DND-41 (cell line): Measurements from ENCODE around the gene AOC1.

Experiments
- ATAC-seq: fragments of 200-7000 bp; cut with Tn5 transposase; 3 replicates; pipeline ENCODE4 v1.9.1; 2021; ENCODE audit warnings: low read depth; ENCODE audit not compliant: insufficient read depth
- DNase-seq: peaks from one replicate; pipeline ENCODE4 v3.0.0-alpha.2; 2020
- H2AFZ ChIP-seq: 2 replicates; pipeline ENCODE4 v1.6.0; 2012; ENCODE audit warnings: low read depth, low read length
- H3K27ac ChIP-seq: 2 replicates; pipeline ENCODE4 v1.5.1; 2012; ENCODE audit warnings: low read length, inconsistent platforms
- H3K27me3 ChIP-seq: fragments of 200-600 bp; sonication (generic); 2 replicates; pipeline ENCODE4 v1.6.0; 2012; ENCODE audit warnings: low read length, mild to moderate bottlenecking, inconsistent platforms; ENCODE audit not compliant: insufficient read depth, poor library complexity
- H3K36me3 ChIP-seq: 2 replicates; pipeline ENCODE4 v1.5.1; 2012; ENCODE audit warnings: low read length, inconsistent platforms; ENCODE audit not compliant: insufficient read depth
- H3K4me1 ChIP-seq: 2 replicates; pipeline ENCODE4 v1.5.1; 2012; ENCODE audit warnings: mild to moderate bottlenecking, low read length; ENCODE audit not compliant: insufficient read depth
- H3K4me2 ChIP-seq: 2 replicates; pipeline ENCODE4 v1.6.0; 2012; ENCODE audit warnings: mild to moderate bottlenecking, moderate library complexity, low read length, inconsistent platforms; ENCODE audit not compliant: insufficient read depth
- H3K4me3 ChIP-seq, 2 experiments: fragments of 200-600 bp in 1 of 2; shearing (Covaris generic) in 1 of 2; 2 replicates each; pipeline ENCODE4 v1.5.1; 2012 to 2016; ENCODE audit warnings: inconsistent platforms in 2 of 2, low read length in 2 of 2, mild to moderate bottlenecking in 2 of 2, low read depth in 1 of 2, moderate library complexity in 1 of 2
- H3K79me2 ChIP-seq: 2 replicates; pipeline ENCODE4 v1.6.0; 2012; ENCODE audit warnings: low read length, inconsistent platforms; ENCODE audit not compliant: insufficient read depth
- H3K9ac ChIP-seq: 2 replicates; pipeline ENCODE4 v1.6.0; 2012; ENCODE audit warnings: low read depth, mild to moderate bottlenecking, inconsistent platforms, low read length, moderate library complexity
- H3K9me3 ChIP-seq: 2 replicates; pipeline ENCODE4 v1.5.1; 2012; ENCODE audit warnings: low read length, moderate library complexity, mild to moderate bottlenecking, inconsistent platforms; ENCODE audit not compliant: insufficient read depth, severe bottlenecking
- H4K20me1 ChIP-seq: 2 replicates; pipeline ENCODE4 v1.6.0; 2012; ENCODE audit warnings: low read length; ENCODE audit not compliant: insufficient read depth
- CTCF ChIP-seq: IDR thresholded peaks from 2 replicates; pipeline ENCODE4 v1.5.1; 2012; ENCODE audit warnings: borderline replicate concordance, low read length, moderate library complexity, mild to moderate bottlenecking; ENCODE audit not compliant: poor library complexity, severe bottlenecking; ENCODE audit errors: extremely low read depth
- EZH2 ChIP-seq: IDR thresholded peaks from 3 replicates; pipeline ENCODE4 v1.6.1; 2012; ENCODE audit warnings: borderline replicate concordance, low read depth, mild to moderate bottlenecking, moderate library complexity, low read length, inconsistent platforms; ENCODE audit not compliant: severe bottlenecking

The AOC1 gene

DNA sequence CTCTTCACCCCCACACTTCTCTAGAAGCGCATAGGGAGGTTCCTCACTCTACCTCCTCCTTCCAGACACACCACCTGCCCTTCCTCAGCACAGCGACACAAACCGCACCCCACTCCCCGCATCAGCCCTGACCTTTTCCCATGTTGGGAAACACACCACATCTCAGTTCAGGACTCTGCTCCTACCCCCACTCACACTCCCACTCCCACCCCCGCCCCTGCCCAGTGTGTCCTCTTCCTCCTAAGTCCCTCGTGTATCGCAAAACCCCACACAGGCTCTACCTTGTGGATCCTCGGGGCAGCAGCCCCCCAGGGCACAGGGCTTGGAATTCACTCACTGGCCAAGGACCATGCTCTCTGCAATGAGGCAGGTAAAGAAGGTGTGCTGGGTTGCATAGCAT is 4.2 kb upstream of the AOC1 start:
- ATAC-seq (no peak), DNase-seq (no peak)
- Histone ChIP-seq H3K27ac (no peak overlapping the region), H3K9ac (no peak overlapping the region), H3K9me3 (no peaks in the 10 kb centered on the region), H3K4me1 (no peaks in the 10 kb centered on the region), H3K36me3 (no peaks in the 10 kb centered on the region), H3K4me2 (no peak overlapping the region), H3K27me3 (peaks cover 37% of the 10 kb centered on the region), H2AFZ (no peak overlapping the region), H3K79me2 (no peaks in the 10 kb centered on the region), H4K20me1 (no peaks in the 10 kb centered on the region), H3K4me3 (no peak overlapping the region)
- TF ChIP-seq EZH2 (no peak), CTCF (no peak)

DNA sequence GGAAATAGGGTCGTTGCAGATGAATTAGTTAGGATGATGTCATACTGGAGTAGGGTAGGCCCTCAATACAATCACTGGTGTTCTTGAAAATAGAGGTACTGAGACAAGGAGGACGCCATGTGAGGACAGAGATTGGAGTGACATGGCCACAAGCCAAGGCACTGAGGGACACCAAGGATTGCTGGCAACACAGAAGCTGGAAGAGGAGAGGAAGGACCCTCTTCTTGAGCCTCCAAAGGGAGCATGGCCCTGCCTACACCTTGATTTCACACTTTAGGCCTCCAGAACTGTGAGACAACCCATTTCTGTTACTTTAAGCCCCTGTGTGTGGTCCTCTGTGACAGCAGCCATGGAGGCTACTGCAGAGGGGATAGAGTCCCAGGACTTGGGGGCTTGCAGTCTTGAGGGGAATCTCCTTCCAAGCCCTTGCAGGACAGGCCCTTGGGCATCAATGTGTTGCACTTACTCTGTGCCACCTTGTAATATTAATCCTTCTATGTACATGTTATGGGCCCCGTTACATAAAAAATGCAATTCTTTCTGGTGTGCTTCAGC is 3.7 kb upstream of the AOC1 start:
- Histone ChIP-seq H3K36me3 (no peaks in the 10 kb centered on the region), H3K9ac (no peak overlapping the region), H3K9me3 (no peaks in the 10 kb centered on the region), H3K27me3 (peaks cover 35% of the 10 kb centered on the region), H4K20me1 (no peaks in the 10 kb centered on the region), H3K4me3 (no peak overlapping the region), H3K4me2 (no peak overlapping the region), H2AFZ (no peak overlapping the region), H3K27ac (no peak overlapping the region), H3K4me1 (no peaks in the 10 kb centered on the region), H3K79me2 (no peaks in the 10 kb centered on the region)
- TF ChIP-seq EZH2 = no peak
- no peak for TF ChIP-seq CTCF
- DNase-seq (no peak), ATAC-seq (no peak)

DNA sequence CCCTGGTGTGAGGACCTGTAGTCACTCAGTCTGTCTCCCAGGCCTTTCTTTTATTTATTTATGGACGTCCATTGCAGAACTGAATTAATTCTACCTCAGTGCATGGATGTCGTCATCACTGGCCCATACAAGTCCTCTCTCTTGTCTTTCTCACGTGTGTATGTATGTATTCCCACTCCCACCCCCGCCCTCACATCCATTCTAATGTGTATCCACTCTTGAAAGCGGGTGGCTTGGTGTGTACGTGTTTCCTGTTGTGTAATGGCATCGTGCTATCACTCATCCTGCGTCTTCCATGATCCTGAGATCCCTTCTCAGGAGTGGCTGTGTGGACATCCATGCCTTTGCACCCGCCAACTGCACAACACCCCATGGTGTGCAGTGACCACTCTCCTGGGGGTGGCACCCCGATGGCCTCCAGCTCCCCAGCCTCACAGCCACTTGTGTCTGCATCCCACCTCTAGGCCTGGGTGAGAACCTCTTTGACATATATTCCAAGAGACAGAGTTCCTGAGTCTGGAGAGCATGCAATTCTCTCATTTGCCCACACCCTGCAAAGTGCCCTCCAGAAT is 3.0 kb upstream of the AOC1 start:
- H3K9ac ChIP-seq = no peak overlapping the region
- no peak overlapping the region for H2AFZ ChIP-seq
- ATAC-seq = no peak

More for the DNA sequence above, 3.0 kb upstream of the AOC1 start:
- no peak overlapping the region for H3K4me2 ChIP-seq
- no peak overlapping the region for H3K4me3 ChIP-seq
- no peaks in the 10 kb centered on the region for H4K20me1 ChIP-seq
- H3K9me3 ChIP-seq = no peaks in the 10 kb centered on the region
- DNase-seq = no peak
- TF ChIP-seq EZH2 (no peak), CTCF (no peak)
- no peaks in the 10 kb centered on the region for H3K4me1 ChIP-seq
- H3K36me3 ChIP-seq = no peaks in the 10 kb centered on the region
- no peak overlapping the region for H3K27ac ChIP-seq
- H3K27me3 ChIP-seq = peaks cover 40% of the 10 kb centered on the region
- no peaks in the 10 kb centered on the region for H3K79me2 ChIP-seq
